NB4 (cell line): ENCODE results near the gene ST6GALNAC1.

Experiments used
- DNase-seq: peaks from one replicate; pipeline ENCODE4 v3.0.0; 2010; ENCODE audit warnings: low read depth
- H3K4me3 ChIP-seq: one replicate; pipeline ENCODE4 v1.5.1; 2011; ENCODE audit warnings: mild to moderate bottlenecking, low read depth, low read length, moderate library complexity
- CTCF ChIP-seq: IDR thresholded peaks from one replicate; pipeline ENCODE4 v1.5.1; 2012; ENCODE audit warnings: low read depth, low read length
- MAX ChIP-seq: IDR thresholded peaks from 2 replicates; pipeline ENCODE4 v1.6.1; 2011; ENCODE audit warnings: low read depth, low read length
- MYC ChIP-seq: IDR thresholded peaks from 2 replicates; pipeline ENCODE4 v1.6.1; 2011; ENCODE audit warnings: low read depth, low read length
- POLR2A ChIP-seq: IDR thresholded peaks from 2 replicates; pipeline ENCODE4 v1.6.1; 2011; ENCODE audit warnings: mild to moderate bottlenecking; ENCODE audit not compliant: insufficient read length; ENCODE audit errors: extremely low read depth

The ST6GALNAC1 gene

GRCh38 chr17:76658242-76658662 lies 14.7 kb upstream of the ST6GALNAC1 start:
- TF ChIP-seq CTCF (no peak), POLR2A (no peak), MYC (no peak), MAX (no peak)
- no peak for DNase-seq
- no peak overlapping the region for H3K4me3 ChIP-seq

GRCh38 chr17:76657505-76658241 lies 14.1 kb upstream of the ST6GALNAC1 start:
- no peak for TF ChIP-seq MAX
- no peak for TF ChIP-seq MYC
- TF ChIP-seq CTCF = no peak
- TF ChIP-seq POLR2A = no peak
- no peak for DNase-seq
- H3K4me3 ChIP-seq = no peak overlapping the region

GRCh38 chr17:76654408-76654807 lies 10.9 kb upstream of the ST6GALNAC1 start:
- no peak overlapping the region for H3K4me3 ChIP-seq
- TF ChIP-seq POLR2A = no peak
- TF ChIP-seq MYC = no peak
- no peak for TF ChIP-seq CTCF
- no peak for TF ChIP-seq MAX
- no peak for DNase-seq

GRCh38 chr17:76650504-76650903 lies 6.9 kb upstream of the ST6GALNAC1 start:
- no peak for DNase-seq
- no peak overlapping the region for H3K4me3 ChIP-seq
- TF ChIP-seq MYC (no peak), MAX (no peak)

GRCh38 chr17:76646712-76647111 lies 3.2 kb upstream of the ST6GALNAC1 start:
- no peak for TF ChIP-seq CTCF
- TF ChIP-seq POLR2A = no peak
- TF ChIP-seq MAX = no peak
- no peak for TF ChIP-seq MYC
- no peak overlapping the region for H3K4me3 ChIP-seq
- DNase-seq = no peak

GRCh38 chr17:76645481-76645880 lies 1.9 kb upstream of the ST6GALNAC1 start:
- DNase-seq = no peak
- no peak for TF ChIP-seq MYC
- TF ChIP-seq CTCF = no peak
- TF ChIP-seq POLR2A = no peak
- TF ChIP-seq MAX = no peak
- H3K4me3 ChIP-seq = no peak overlapping the region
